Activated T-helper 1 cell treated with anti-CD3 and anti-CD28 coated beads, Interleukin-2, amount 50 U/mL, for 16 hours (primary cell): ENCODE measurements around the gene MYH14.

ENCODE experiments used
- DNase-seq, 2 donors: peaks; one replicate each; pipeline ENCODE4 v3.0.0-alpha.2; 2020; ENCODE audit warnings: low read depth in 1 of 2, low spot score in 1 of 2

MYH14 gene

GRCh38 chr19:50192463-50193211 is 10.8 kb upstream of the MYH14 start:
- DNase-seq: no peak

GRCh38 chr19:50195224-50195623 is 8.2 kb upstream of the MYH14 start:
- DNase-seq: no peak

- DNase-seq: no peak
Observed at GRCh38 chr19:50196322-50196932, 7.0 kb upstream of the MYH14 start.

GRCh38 chr19:50197348-50197747 is 6.1 kb upstream of the MYH14 start:
- DNase-seq: no peak

- DNase-seq: no peak
Observed at GRCh38 chr19:50198431-50199258, 4.8 kb upstream of the MYH14 start.

- DNase-seq: no peak
Observed at GRCh38 chr19:50199259-50199555, 4.2 kb upstream of the MYH14 start.

- DNase-seq: no peak
Observed at GRCh38 chr19:50202386-50202785, 1.0 kb upstream of the MYH14 start.

- no peak for DNase-seq
Observed at GRCh38 chr19:50202962-50203280, 501 bp upstream of the MYH14 start.

GRCh38 chr19:50204081-50204428 is 633 bp downstream of the MYH14 start:
- DNase-seq: no peak

- DNase-seq: no peak
Observed at GRCh38 chr19:50204811-50205675, 1.6 kb downstream of the MYH14 start.

- DNase-seq: no peak
Observed at GRCh38 chr19:50205681-50206138, 2.3 kb downstream of the MYH14 start.

GRCh38 chr19:50206191-50206590 is 2.8 kb downstream of the MYH14 start:
- DNase-seq: no peak

- no peak for DNase-seq
Observed at GRCh38 chr19:50207730-50208129, 4.3 kb downstream of the MYH14 start.

GRCh38 chr19:50209131-50209530 is 5.7 kb downstream of the MYH14 start:
- no peak for DNase-seq

- no peak for DNase-seq
Observed at GRCh38 chr19:50210425-50210824, 7.0 kb downstream of the MYH14 start.

GRCh38 chr19:50213925-50214324 is 10.5 kb downstream of the MYH14 start:
- no peak for DNase-seq

GRCh38 chr19:50214699-50215543 is 11.5 kb downstream of the MYH14 start:
- DNase-seq: no peak

GRCh38 chr19:50215820-50216219 is 12.4 kb downstream of the MYH14 start:
- DNase-seq: no peak

GRCh38 chr19:50221087-50221486 is 17.7 kb downstream of the MYH14 start:
- no peak for DNase-seq

- no peak for DNase-seq
Observed at GRCh38 chr19:50222691-50223438, 19.4 kb downstream of the MYH14 start.
